ENCODE data around the gene NUDT17.

DNA sequence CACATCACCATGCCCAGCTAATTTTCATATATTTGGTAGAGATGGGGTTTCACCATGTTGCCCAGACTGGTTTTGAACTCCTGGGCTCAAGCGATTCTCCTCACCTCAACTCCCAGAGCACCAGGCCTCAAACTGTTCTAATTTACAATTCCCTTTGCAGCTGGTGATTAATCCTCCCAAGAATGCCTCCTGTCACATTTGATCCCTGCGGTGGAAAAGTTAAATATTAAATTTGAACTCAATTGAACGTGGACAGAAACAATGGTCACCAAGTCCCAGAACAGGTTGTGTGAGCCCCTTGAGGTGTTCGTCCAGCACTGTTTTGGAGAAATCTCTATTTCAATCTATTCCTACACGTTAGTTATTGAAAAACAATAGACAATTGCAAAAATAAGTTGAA, 42.2 kb downstream of the NUDT17 start:
- TF ChIP-seq POLR2A (IDR thresholded peaks at IDR 0.05) = no peak
- TF ChIP-seq, protein P1, sequence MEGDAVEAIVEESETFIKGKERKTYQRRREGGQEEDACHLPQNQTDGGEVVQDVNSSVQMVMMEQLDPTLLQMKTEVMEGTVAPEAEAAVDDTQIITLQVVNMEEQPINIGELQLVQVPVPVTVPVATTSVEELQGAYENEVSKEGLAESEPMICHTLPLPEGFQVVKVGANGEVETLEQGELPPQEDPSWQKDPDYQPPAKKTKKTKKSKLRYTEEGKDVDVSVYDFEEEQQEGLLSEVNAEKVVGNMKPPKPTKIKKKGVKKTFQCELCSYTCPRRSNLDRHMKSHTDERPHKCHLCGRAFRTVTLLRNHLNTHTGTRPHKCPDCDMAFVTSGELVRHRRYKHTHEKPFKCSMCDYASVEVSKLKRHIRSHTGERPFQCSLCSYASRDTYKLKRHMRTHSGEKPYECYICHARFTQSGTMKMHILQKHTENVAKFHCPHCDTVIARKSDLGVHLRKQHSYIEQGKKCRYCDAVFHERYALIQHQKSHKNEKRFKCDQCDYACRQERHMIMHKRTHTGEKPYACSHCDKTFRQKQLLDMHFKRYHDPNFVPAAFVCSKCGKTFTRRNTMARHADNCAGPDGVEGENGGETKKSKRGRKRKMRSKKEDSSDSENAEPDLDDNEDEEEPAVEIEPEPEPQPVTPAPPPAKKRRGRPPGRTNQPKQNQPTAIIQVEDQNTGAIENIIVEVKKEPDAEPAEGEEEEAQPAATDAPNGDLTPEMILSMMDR (IDR thresholded peaks at IDR 0.05) = no peak

Data from esophagus squamous epithelium (tissue), 4 donors.